ENCODE measurements around the gene DUS2. TPM values are rescaled to one million over a fixed set of nuclear protein-coding genes. Genes with fewer than 3 reads are reported as not detected.

Gene DUS2
- total and polyA plus RNA-seq, 4 donors: 3.0 to 13.1 (median 7.1) TPM

DNA sequence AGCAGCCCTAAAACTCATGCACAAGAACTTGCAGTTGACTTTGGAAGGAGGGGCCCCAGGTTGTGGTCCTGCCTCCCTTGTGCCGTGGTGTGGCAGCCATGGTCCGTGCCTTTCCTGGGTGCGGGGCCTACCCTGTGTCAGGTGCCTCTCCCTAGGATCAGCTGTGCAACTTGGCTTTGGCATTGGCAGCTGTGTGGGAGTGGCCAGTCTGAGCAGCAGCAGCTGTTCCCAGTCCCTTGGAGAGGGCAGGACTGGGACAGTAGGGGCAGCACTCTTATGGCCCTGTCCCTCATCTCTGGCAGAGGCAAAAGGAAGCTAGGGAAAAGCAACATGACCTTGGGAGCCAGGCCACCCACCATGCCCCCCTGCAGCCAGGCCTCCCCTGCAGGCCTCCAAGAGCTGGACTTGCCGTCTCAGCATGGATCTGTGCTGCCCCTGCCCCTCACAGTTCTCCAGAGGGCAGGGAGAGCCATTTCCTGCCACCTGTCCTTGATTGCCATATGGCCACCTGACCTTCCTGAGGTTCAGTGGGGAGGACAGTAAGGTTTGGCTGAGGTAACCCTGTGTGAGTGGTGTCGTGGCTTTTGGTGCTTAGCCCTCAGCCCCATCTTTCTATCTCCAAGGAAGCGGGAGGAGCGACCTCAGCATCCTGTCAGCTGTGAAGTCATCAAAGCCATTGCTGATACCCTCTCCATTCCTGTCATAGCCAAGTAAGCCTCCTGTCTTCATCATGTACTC, 46.6 kb downstream of the DUS2 start:
- 87 to 90% methylated on average over 7 of the region's 7 CpGs for WGBS, 2 donors
- H3K4me3 ChIP-seq (ENCODE audit: low read length in 2 of 2): no peak overlapping the region
- DNase-seq: no peak
- ATAC-seq (ENCODE audit: low FRiP score): no peak
- H3K27me3 ChIP-seq (ENCODE audit: control insufficient read depth in 1 of 2, insufficient read depth in 2 of 2, low read length in 1 of 2): no peaks in the 10 kb centered on the region
- no peaks in the 10 kb centered on the region for H3K9me3 ChIP-seq (ENCODE audit: control insufficient read depth, low read length)
- H3K4me1 ChIP-seq (ENCODE audit: control insufficient read depth in 1 of 2, insufficient read depth in 2 of 2, low read length in 2 of 2): peaks cover 2 to 5% of the 10 kb centered on the region in 2 donors
- H3K36me3 ChIP-seq (ENCODE audit: control insufficient read depth in 1 of 2, insufficient read depth in 2 of 2, low read length in 1 of 2): no peaks in the 10 kb centered on the region
- intact Hi-C loops (cut with DNase I): no loop called here
- no peak overlapping the region for H3K27ac ChIP-seq (ENCODE audit: low read depth in 1 of 2, low read length in 2 of 2)

DNA sequence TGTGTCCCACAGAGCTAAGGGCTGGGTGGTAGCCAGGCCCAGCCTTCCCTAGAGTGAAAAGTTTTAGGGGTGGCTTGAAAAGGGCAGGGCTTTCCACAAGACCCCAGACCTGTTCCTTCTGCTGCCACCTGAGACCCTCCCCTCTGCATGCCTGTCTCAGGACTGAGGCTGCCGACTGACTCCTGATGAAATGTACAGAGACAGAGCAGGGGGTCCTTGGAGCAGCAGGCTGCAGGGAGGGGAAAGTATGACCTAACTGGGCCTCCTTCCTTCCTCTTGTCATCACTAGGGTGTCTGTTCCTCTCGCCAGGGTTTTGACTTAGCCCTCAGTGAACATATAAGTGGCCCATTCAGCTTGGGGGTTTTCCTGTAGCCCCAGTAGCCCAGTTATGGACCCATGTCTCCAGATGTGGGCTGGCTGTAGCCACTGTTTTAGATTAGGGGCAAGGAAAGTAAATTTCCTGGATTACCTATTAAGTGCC, 47.2 kb downstream of the DUS2 start:
- Histone ChIP-seq H3K36me3 (ENCODE audit: control insufficient read depth in 1 of 2, insufficient read depth in 2 of 2, low read length in 1 of 2) (no peaks in the 10 kb centered on the region), H3K27ac (ENCODE audit: low read depth in 1 of 2, low read length in 2 of 2) (no peak overlapping the region), H3K27me3 (ENCODE audit: control insufficient read depth in 1 of 2, insufficient read depth in 2 of 2, low read length in 1 of 2) (no peaks in the 10 kb centered on the region), H3K4me1 (ENCODE audit: control insufficient read depth in 1 of 2, insufficient read depth in 2 of 2, low read length in 2 of 2) (peaks cover 2 to 5% of the 10 kb centered on the region in 2 donors), H3K9me3 (ENCODE audit: control insufficient read depth, low read length) (no peaks in the 10 kb centered on the region), H3K4me3 (ENCODE audit: low read length in 2 of 2) (no peak overlapping the region)
- DNase-seq: no peak
- no peak for ATAC-seq (ENCODE audit: low FRiP score)
- intact Hi-C loops (cut with DNase I): no loop called here
- WGBS, 2 donors: 70 to 80% methylated on average over 2 of the region's 2 CpGs

DNA sequence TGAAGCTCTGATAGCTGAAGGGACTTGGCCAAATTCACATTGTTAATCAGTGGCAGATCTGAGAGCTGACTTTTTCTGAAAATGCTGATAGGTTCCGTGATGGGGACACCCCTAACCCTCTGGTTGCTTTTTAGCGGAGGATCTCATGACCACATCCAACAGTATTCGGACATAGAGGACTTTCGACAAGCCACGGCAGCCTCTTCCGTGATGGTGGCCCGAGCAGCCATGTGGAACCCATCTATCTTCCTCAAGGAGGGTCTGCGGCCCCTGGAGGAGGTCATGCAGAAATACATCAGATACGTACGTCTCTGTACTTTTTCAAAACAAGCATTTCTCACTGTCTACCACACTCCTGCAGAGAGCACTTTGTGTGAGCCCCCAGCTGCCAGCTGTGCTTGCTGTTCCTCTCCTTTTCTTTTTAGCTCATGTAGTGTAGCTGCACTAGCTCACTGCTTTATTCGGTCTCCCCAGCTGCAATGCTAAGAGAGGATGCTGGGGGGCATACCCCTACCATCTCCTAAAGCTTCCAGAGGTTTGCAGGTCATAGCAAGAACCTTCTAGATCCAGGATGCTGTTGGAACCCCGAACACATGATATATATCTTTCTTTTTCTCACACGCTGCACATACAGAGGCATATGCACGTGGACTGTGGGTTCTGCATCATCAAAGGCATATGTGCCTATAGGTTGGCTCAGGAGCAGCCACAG, 47.9 kb downstream of the DUS2 start:
- 75 to 79% methylated on average over 14 of the region's 14 CpGs for WGBS, 2 donors
- Histone ChIP-seq H3K4me3 (ENCODE audit: low read length in 2 of 2) (no peak overlapping the region), H3K4me1 (ENCODE audit: control insufficient read depth in 1 of 2, insufficient read depth in 2 of 2, low read length in 2 of 2) (peaks cover 2 to 4% of the 10 kb centered on the region in 2 donors), H3K36me3 (ENCODE audit: control insufficient read depth in 1 of 2, insufficient read depth in 2 of 2, low read length in 1 of 2) (no peaks in the 10 kb centered on the region), H3K27ac (ENCODE audit: low read depth in 1 of 2, low read length in 2 of 2) (no peak overlapping the region), H3K9me3 (ENCODE audit: control insufficient read depth, low read length) (no peaks in the 10 kb centered on the region), H3K27me3 (ENCODE audit: control insufficient read depth in 1 of 2, insufficient read depth in 2 of 2, low read length in 1 of 2) (no peaks in the 10 kb centered on the region)
- no peak for DNase-seq
- intact Hi-C loops (cut with DNase I): no loop called here
- ATAC-seq (ENCODE audit: low FRiP score): no peak

DNA sequence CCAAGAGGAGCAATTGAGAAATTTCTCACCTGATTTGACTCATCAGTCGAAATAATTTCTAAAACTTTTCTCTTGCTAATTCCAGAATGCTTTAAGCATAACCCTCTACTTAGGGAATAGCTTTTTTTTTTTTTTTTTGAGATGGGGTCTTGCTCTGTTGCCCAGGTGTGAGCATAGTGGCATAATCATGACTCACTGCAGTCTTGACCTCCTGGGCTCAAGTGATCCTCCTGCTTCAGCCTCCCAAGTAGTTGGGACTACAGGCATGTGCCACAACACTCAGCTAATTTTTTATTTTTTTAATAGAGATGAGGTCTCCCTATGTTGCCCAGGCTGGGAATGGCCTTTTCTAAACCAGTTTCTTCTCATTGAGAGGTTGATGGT, 48.4 kb downstream of the DUS2 start:
- Histone ChIP-seq H3K4me3 (ENCODE audit: low read length in 2 of 2) (no peak overlapping the region), H3K27me3 (ENCODE audit: control insufficient read depth in 1 of 2, insufficient read depth in 2 of 2, low read length in 1 of 2) (no peaks in the 10 kb centered on the region), H3K9me3 (ENCODE audit: control insufficient read depth, low read length) (no peaks in the 10 kb centered on the region), H3K27ac (ENCODE audit: low read depth in 1 of 2, low read length in 2 of 2) (no peak overlapping the region), H3K36me3 (ENCODE audit: control insufficient read depth in 1 of 2, insufficient read depth in 2 of 2, low read length in 1 of 2) (no peaks in the 10 kb centered on the region), H3K4me1 (ENCODE audit: control insufficient read depth in 1 of 2, insufficient read depth in 2 of 2, low read length in 2 of 2) (no peaks in the 10 kb centered on the region)
- 83 to 94% methylated on average over 1 of the region's 1 CpG for WGBS, 2 donors
- no peak for DNase-seq
- intact Hi-C loops (cut with DNase I): no loop called here
- ATAC-seq (ENCODE audit: low FRiP score): no peak

DNA sequence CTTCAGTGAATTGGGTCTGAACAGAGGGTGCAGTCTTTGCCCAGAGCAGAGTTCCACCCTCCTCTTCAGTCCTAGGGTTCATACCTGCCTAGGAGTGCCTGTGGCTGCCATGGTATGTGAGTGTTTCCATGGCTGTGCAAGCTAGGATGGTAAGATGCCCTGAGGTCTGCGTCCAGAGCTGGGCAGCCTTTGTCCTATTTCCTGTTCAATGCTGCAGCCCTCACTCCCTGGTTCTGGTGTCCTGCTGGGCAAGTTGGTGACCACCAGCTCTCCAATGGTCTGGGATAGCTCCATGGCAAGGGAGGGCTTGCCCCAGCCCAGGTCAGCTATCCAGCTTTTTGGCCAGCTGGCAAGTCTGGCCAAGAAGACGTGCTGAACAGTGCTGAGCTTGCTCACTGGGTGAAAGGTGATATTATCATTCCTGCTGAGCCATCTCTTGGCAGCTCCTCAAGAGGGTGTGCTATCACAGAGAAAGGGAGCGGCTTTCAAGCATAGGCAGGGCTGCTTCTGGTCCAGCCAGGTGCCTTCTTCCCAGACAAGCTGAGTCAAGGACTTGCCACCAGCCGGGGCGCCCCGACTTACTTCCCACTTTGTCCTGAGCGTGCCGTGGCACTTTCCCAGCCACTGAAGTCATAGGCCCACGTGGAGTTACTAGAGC, 49.1 kb downstream of the DUS2 start:
- WGBS, 2 donors: 83 to 91% methylated on average over 9 of the region's 9 CpGs
- Histone ChIP-seq H3K36me3 (ENCODE audit: control insufficient read depth in 1 of 2, insufficient read depth in 2 of 2, low read length in 1 of 2) (no peaks in the 10 kb centered on the region), H3K27me3 (ENCODE audit: control insufficient read depth in 1 of 2, insufficient read depth in 2 of 2, low read length in 1 of 2) (no peaks in the 10 kb centered on the region), H3K9me3 (ENCODE audit: control insufficient read depth, low read length) (no peaks in the 10 kb centered on the region), H3K4me3 (ENCODE audit: low read length in 2 of 2) (no peak overlapping the region), H3K4me1 (ENCODE audit: control insufficient read depth in 1 of 2, insufficient read depth in 2 of 2, low read length in 2 of 2) (no peaks in the 10 kb centered on the region), H3K27ac (ENCODE audit: low read depth in 1 of 2, low read length in 2 of 2) (no peak overlapping the region)
- ATAC-seq (ENCODE audit: low FRiP score) (no peak), DNase-seq (peak; percentile 10 to 48)
- intact Hi-C loops (cut with DNase I): no loop called here

DNA sequence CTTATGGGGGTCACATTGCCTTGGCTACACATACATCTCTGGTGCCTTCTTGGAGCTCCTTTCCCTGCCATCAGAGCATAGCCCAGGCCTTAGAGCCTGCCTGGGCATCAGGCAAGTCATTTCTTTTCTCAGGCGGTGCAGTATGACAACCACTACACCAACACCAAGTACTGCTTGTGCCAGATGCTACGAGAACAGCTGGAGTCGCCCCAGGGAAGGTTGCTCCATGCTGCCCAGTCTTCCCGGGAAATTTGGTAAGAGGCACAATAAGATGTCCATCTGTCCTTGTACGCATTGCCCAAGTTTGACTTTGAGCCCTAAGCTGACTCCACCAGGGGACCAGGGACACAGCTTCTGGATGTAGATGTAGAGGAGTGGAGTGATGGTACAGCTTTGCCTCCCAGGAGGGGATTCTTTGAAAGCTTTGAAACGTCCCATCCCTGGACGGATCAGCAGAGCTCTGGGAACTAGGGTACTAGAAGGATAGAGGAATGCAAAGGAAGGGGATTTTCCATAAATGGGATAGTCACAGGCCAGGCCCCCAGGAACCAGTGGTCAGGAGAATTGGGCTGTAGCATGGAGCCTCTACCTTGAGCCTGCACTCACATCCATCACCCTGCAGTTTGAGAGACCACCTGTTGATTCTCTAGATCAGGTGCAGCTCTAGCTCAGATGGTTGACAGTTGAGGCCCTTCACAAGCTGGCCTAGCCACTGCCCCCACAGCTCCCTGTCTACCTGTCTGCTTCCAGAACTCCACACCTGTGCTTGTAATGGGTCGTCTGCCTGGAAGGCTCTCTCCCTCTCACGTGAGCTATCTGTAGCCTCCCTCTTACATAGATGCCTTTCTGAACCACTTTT, 51.0 kb downstream of the DUS2 start:
- no peak for DNase-seq
- no peak overlapping the region for H3K27ac ChIP-seq (ENCODE audit: low read depth in 1 of 2, low read length in 2 of 2)
- no peak overlapping the region for H3K4me3 ChIP-seq (ENCODE audit: low read length in 2 of 2)
- no peaks in the 10 kb centered on the region for H3K9me3 ChIP-seq (ENCODE audit: control insufficient read depth, low read length)
- ATAC-seq (ENCODE audit: low FRiP score): no peak
- intact Hi-C loops (cut with DNase I): no loop called here
- 91 to 92% methylated on average over 9 of the region's 9 CpGs for WGBS, 2 donors
- no peaks in the 10 kb centered on the region for H3K27me3 ChIP-seq (ENCODE audit: control insufficient read depth in 1 of 2, insufficient read depth in 2 of 2, low read length in 1 of 2)
- no peaks in the 10 kb centered on the region for H3K36me3 ChIP-seq (ENCODE audit: control insufficient read depth in 1 of 2, insufficient read depth in 2 of 2, low read length in 1 of 2)
- no peaks in the 10 kb centered on the region for H3K4me1 ChIP-seq (ENCODE audit: control insufficient read depth in 1 of 2, insufficient read depth in 2 of 2, low read length in 2 of 2)

DNA sequence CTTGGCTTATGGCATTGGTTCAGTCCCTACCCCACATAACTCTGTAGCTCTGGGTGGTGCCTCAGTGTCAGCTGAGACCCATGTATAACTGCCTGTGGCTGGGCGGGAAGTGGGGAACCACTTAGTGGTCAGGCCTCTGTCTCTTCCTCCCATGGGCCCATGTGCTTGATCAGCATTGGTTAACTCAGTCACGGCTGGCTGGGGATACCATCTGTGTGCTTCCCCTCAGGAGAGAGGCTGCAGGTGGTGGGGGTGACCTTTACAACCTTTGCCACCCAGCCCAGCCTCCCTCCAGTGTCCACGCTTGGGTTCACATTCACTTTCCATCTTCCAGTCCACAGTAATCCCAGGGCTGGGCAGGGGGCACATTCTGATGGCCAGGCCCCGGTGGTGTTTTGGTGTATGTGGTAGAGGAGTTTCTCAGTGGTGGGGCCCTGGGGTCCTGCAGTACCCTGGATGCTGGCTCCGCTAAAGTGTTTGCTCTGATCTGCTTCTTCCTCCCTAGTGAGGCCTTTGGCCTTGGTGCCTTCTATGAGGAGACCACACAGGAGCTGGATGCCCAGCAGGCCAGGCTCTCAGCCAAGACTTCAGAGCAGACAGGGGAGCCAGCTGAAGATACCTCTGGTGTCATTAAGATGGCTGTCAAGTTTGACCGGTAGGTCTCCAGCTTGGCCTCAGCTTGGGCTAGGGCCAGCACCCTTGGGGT, 51.9 kb downstream of the DUS2 start:
- no peak overlapping the region for H3K27ac ChIP-seq (ENCODE audit: low read depth in 1 of 2, low read length in 2 of 2)
- H3K4me1 ChIP-seq (ENCODE audit: control insufficient read depth in 1 of 2, insufficient read depth in 2 of 2, low read length in 2 of 2): no peaks in the 10 kb centered on the region
- ATAC-seq (ENCODE audit: low FRiP score) (no peak), DNase-seq (peak in 1 of 2 donors; percentile 52)
- intact Hi-C loops (cut with DNase I): no loop called here
- no peaks in the 10 kb centered on the region for H3K9me3 ChIP-seq (ENCODE audit: control insufficient read depth, low read length)
- 89 to 90% methylated on average over 6 of the region's 6 CpGs for WGBS, 2 donors
- H3K27me3 ChIP-seq (ENCODE audit: control insufficient read depth in 1 of 2, insufficient read depth in 2 of 2, low read length in 1 of 2): no peaks in the 10 kb centered on the region
- no peaks in the 10 kb centered on the region for H3K36me3 ChIP-seq (ENCODE audit: control insufficient read depth in 1 of 2, insufficient read depth in 2 of 2, low read length in 1 of 2)
- no peak overlapping the region for H3K4me3 ChIP-seq (ENCODE audit: low read length in 2 of 2)

DNA sequence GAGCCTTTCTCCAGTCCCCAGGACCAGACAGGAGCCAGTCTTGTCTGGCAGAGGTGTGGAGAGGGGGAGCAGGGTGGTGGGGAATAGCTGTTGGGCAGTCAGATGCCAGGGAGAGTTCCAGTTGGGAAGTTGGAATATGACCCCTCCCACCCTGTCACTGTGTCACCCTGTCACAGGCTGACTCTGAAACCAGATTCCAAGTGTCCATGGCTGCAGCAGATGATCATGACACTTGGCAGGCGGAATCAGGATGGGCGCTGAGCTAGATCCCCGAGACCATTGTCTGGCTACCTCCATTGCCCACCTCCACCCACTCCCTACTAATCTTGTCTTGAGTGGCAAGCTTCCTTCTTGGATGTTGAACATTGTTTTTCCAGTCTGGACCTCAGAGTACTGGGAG, 52.9 kb downstream of the DUS2 start:
- WGBS, 2 donors: 94 to 97% methylated on average over 3 of the region's 3 CpGs
- no peaks in the 10 kb centered on the region for H3K9me3 ChIP-seq (ENCODE audit: control insufficient read depth, low read length)
- H3K4me1 ChIP-seq (ENCODE audit: control insufficient read depth in 1 of 2, insufficient read depth in 2 of 2, low read length in 2 of 2): no peaks in the 10 kb centered on the region
- no peak for DNase-seq
- intact Hi-C loops (cut with DNase I): no loop called here
- no peak overlapping the region for H3K27ac ChIP-seq (ENCODE audit: low read depth in 1 of 2, low read length in 2 of 2)
- no peaks in the 10 kb centered on the region for H3K27me3 ChIP-seq (ENCODE audit: control insufficient read depth in 1 of 2, insufficient read depth in 2 of 2, low read length in 1 of 2)
- no peak for ATAC-seq (ENCODE audit: low FRiP score)
- H3K36me3 ChIP-seq (ENCODE audit: control insufficient read depth in 1 of 2, insufficient read depth in 2 of 2, low read length in 1 of 2): no peaks in the 10 kb centered on the region
- no peak overlapping the region for H3K4me3 ChIP-seq (ENCODE audit: low read length in 2 of 2)
